SK-N-SH treated with all-trans-retinoic acid at 6 μM for 48 hours (cell line): ENCODE measurements around the gene ARHGAP26.

ENCODE experiments used
- BACH2 ChIP-seq: fragments of 250-450 bp; sonication (Bioruptor Pico); IDR thresholded peaks from 2 replicates; pipeline ENCODE4 v1.9.0; 2021; ENCODE audit warnings: mild to moderate bottlenecking, borderline replicate concordance
- CSDC2 ChIP-seq: fragments of 250-450 bp; sonication (Bioruptor Pico); IDR thresholded peaks from 2 replicates; pipeline ENCODE4 v1.5.0; 2020; ENCODE audit warnings: mild to moderate bottlenecking, moderate library complexity
- ESRRG ChIP-seq: fragments of 250-450 bp; sonication (Bioruptor Pico); IDR thresholded peaks from 2 replicates; pipeline ENCODE4 v1.6.1; 2021; ENCODE audit warnings: mild to moderate bottlenecking
- GLIS3 ChIP-seq: fragments of 250-450 bp; sonication (Bioruptor Pico); IDR thresholded peaks from 2 replicates; pipeline ENCODE4 v1.5.0; 2020; ENCODE audit warnings: mild to moderate bottlenecking, moderate library complexity
- ISL1 ChIP-seq: fragments of 250-450 bp; sonication (Bioruptor Pico); IDR thresholded peaks from 2 replicates; pipeline ENCODE4 v2.1.2; 2022; ENCODE audit warnings: mild to moderate bottlenecking, moderate library complexity
- RARB ChIP-seq: fragments of 250-450 bp; sonication (Bioruptor Pico); IDR thresholded peaks from 2 replicates; pipeline ENCODE4 v1.8.0; 2021; ENCODE audit warnings: mild to moderate bottlenecking, moderate library complexity
- ZFP3 ChIP-seq: fragments of 250-450 bp; sonication (Bioruptor Pico); IDR thresholded peaks from 2 replicates; pipeline ENCODE4 v1.5.0; 2020; ENCODE audit warnings: mild to moderate bottlenecking, moderate library complexity
- TF ChIP-seq, protein P1 (sequence below): fragments of 250-450 bp; sonication (Bioruptor Pico); IDR thresholded peaks from 2 replicates; pipeline ENCODE4 v1.8.0; 2020; ENCODE audit warnings: mild to moderate bottlenecking, moderate library complexity, borderline replicate concordance
- TF ChIP-seq, protein P2 (sequence below): fragments of 250-450 bp; sonication (Bioruptor Pico); IDR thresholded peaks from 2 replicates; pipeline ENCODE4 v1.5.1; 2020; ENCODE audit warnings: low read depth, mild to moderate bottlenecking, moderate library complexity

DNA sequence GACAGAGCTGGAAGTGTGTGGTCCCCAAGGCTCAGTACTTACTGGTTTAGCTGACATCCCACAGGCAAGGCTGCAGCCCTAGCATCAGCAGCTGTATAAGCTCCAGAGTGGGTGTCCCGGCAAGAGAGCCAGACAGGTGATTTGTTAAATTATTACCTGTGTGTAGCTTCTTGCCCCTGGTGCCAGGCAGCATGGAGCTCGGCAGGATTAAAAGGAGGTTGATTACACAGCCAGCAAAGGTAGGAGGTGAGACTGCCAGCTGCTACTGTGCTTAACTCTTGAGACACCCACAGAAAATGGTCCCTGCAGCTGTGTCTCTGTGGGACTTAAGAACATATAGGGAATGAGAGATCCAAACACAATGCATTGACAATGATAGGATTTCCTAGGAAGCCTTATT is 54.2 kb downstream of the ARHGAP26 start:
- TF ChIP-seq GLIS3 (no peak), CSDC2 (CRISPR knock-in tag) (no peak), ESRRG (CRISPR knock-in tag) (no peak), RARB (CRISPR knock-in tag) (no peak), BACH2 (CRISPR knock-in tag) (no peak), ISL1 (no peak), ZFP3 (no peak)
- TF ChIP-seq, protein P1, sequence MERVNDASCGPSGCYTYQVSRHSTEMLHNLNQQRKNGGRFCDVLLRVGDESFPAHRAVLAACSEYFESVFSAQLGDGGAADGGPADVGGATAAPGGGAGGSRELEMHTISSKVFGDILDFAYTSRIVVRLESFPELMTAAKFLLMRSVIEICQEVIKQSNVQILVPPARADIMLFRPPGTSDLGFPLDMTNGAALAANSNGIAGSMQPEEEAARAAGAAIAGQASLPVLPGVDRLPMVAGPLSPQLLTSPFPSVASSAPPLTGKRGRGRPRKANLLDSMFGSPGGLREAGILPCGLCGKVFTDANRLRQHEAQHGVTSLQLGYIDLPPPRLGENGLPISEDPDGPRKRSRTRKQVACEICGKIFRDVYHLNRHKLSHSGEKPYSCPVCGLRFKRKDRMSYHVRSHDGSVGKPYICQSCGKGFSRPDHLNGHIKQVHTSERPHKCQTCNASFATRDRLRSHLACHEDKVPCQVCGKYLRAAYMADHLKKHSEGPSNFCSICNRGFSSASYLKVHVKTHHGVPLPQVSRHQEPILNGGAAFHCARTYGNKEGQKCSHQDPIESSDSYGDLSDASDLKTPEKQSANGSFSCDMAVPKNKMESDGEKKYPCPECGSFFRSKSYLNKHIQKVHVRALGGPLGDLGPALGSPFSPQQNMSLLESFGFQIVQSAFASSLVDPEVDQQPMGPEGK (CRISPR knock-in tag): no peak
- TF ChIP-seq, protein P2, sequence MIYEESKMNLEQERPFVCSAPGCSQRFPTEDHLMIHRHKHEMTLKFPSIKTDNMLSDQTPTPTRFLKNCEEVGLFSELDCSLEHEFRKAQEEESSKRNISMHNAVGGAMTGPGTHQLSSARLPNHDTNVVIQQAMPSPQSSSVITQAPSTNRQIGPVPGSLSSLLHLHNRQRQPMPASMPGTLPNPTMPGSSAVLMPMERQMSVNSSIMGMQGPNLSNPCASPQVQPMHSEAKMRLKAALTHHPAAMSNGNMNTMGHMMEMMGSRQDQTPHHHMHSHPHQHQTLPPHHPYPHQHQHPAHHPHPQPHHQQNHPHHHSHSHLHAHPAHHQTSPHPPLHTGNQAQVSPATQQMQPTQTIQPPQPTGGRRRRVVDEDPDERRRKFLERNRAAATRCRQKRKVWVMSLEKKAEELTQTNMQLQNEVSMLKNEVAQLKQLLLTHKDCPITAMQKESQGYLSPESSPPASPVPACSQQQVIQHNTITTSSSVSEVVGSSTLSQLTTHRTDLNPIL (CRISPR knock-in tag): no peak
